IMR-90 (cell line): ENCODE results near the gene PFN1. TPM values are rescaled to one million over a fixed set of nuclear protein-coding genes. Genes with fewer than 3 reads are reported as not detected.

ENCODE experiments used
- ATAC-seq: fragments of 200-7000 bp; cut with Tn5 transposase; 2 replicates; pipeline ENCODE4 v1.9.1; 2020; ENCODE audit warnings: low read depth, mild to moderate bottlenecking, moderate library complexity
- BruUV-seq: library from RNA; stranded (reverse); fragments of 400-500 nt; replicated peaks from 2 replicates; lab custom pipeline; 2021; lab: Mats Ljungman, UMichigan
- CTCF ChIA-PET: fragments of 300-600 bp; formaldehyde crosslinking; extraction: SDS; loops from one replicate; lab custom pipeline; 2021; ENCODE audit warnings: antibody characterized with exemption; lab: Yijun Ruan, JAX
- POLR2A ChIA-PET: fragments of 300-600 bp; sonication (Branson Sonifier 250); formaldehyde crosslinking; loops from one replicate; lab custom pipeline; 2022; ENCODE audit warnings: antibody characterized with exemption; ENCODE audit not compliant: unreplicated experiment; lab: Charles Lee
- DNase-seq: peaks from one replicate; pipeline ENCODE4 v3.0.0; 2013
- H2AFZ ChIP-seq: replicated peaks from 2 replicates; pipeline ENCODE3; 2013; ENCODE audit warnings: low read length, mild to moderate bottlenecking; ENCODE audit not compliant: poor library complexity
- H2AK5ac ChIP-seq: 2 replicates; pipeline ENCODE4 v1.6.1; 2013; ENCODE audit warnings: low read depth, low read length, inconsistent platforms
- H2AK9ac ChIP-seq: replicated peaks from 2 replicates; pipeline ENCODE3; 2013; ENCODE audit warnings: mild to moderate bottlenecking, low read depth, low read length, moderate library complexity; ENCODE audit not compliant: poor library complexity
- H2BK120ac ChIP-seq: 2 replicates; pipeline ENCODE4 v1.6.1; 2013; ENCODE audit warnings: low read depth, low read length, inconsistent platforms
- H2BK15ac ChIP-seq: 3 replicates; pipeline ENCODE4 v1.6.1; 2013; ENCODE audit warnings: low read depth, low read length, inconsistent platforms
- H2BK20ac ChIP-seq: 2 replicates; pipeline ENCODE4 v1.6.1; 2013; ENCODE audit warnings: low read depth, mild to moderate bottlenecking, inconsistent platforms, low read length, moderate library complexity
- H2BK5ac ChIP-seq: 2 replicates; pipeline ENCODE4 v1.6.1; 2013; ENCODE audit warnings: mild to moderate bottlenecking, low read depth, low read length, inconsistent platforms; ENCODE audit not compliant: poor library complexity, severe bottlenecking
- H3K14ac ChIP-seq: replicated peaks from 2 replicates; pipeline ENCODE4 v1.6.1; 2013; ENCODE audit warnings: low read depth, low read length, inconsistent platforms
- H3K18ac ChIP-seq: 2 replicates; pipeline ENCODE4 v1.6.1; 2013; ENCODE audit warnings: low read depth, low read length, control low read depth
- H3K23ac ChIP-seq: 2 replicates; pipeline ENCODE4 v1.6.1; 2013; ENCODE audit warnings: low read depth, low read length, inconsistent platforms
- H3K27ac ChIP-seq: 2 replicates; pipeline ENCODE4 v1.5.1; 2013; ENCODE audit warnings: mild to moderate bottlenecking, control low read depth, low read length; ENCODE audit not compliant: insufficient read depth
- H3K27me3 ChIP-seq: 2 replicates; pipeline ENCODE4 v1.6.1; 2013; ENCODE audit warnings: low read length; ENCODE audit not compliant: control insufficient read depth, insufficient read depth
- H3K36me3 ChIP-seq: 2 replicates; pipeline ENCODE4 v1.6.1; 2013; ENCODE audit warnings: low read length, mixed read lengths; ENCODE audit not compliant: control insufficient read depth, insufficient read depth
- H3K4ac ChIP-seq: 2 replicates; pipeline ENCODE4 v1.6.1; 2013; ENCODE audit warnings: low read depth, low read length, inconsistent platforms
- H3K4me1 ChIP-seq: 2 replicates; pipeline ENCODE4 v1.6.1; 2013; ENCODE audit warnings: low read length, mixed read lengths; ENCODE audit not compliant: control insufficient read depth, insufficient read depth
- H3K4me2 ChIP-seq: 2 replicates; pipeline ENCODE4 v1.6.1; 2013; ENCODE audit warnings: low read depth, mild to moderate bottlenecking, control low read depth, low read length, moderate library complexity
- H3K4me3 ChIP-seq: 2 replicates; pipeline ENCODE4 v1.5.1; 2013; ENCODE audit warnings: low read depth, mild to moderate bottlenecking, control low read depth, low read length, moderate library complexity; ENCODE audit not compliant: insufficient read depth
- H3K56ac ChIP-seq: 2 replicates; pipeline ENCODE4 v1.6.1; 2013; ENCODE audit warnings: low read length, inconsistent platforms; ENCODE audit not compliant: insufficient read depth; ENCODE audit errors: extremely low read depth
- H3K79me1 ChIP-seq, 2 experiments: 2 replicates each; pipeline ENCODE4 v1.6.1; 2013; ENCODE audit warnings: low read length in 2 of 2, inconsistent platforms in 1 of 2, low read depth in 1 of 2
- H3K9ac ChIP-seq: 2 replicates; pipeline ENCODE4 v1.6.1; 2013; ENCODE audit warnings: low read depth, low read length, control low read depth
- H3K9me1 ChIP-seq: 2 replicates; pipeline ENCODE4 v1.6.1; 2013; ENCODE audit warnings: low read length, inconsistent platforms; ENCODE audit not compliant: insufficient read depth
- H3K9me3 ChIP-seq: 2 replicates; pipeline ENCODE4 v1.6.1; 2013; ENCODE audit warnings: low read length; ENCODE audit not compliant: control insufficient read depth, insufficient read depth
- H4K20me1 ChIP-seq: 2 replicates; pipeline ENCODE4 v1.6.1; 2013; ENCODE audit warnings: low read length, inconsistent platforms; ENCODE audit not compliant: insufficient read depth
- H4K5ac ChIP-seq: 2 replicates; pipeline ENCODE4 v1.6.1; 2013; ENCODE audit warnings: mild to moderate bottlenecking, low read depth, low read length, control low read depth
- H4K8ac ChIP-seq, 2 experiments: 2 replicates each; pipeline ENCODE4 v1.6.1; 2013; ENCODE audit warnings: low read depth in 2 of 2, low read length in 2 of 2, control low read depth in 1 of 2, inconsistent platforms in 1 of 2
- H4K91ac ChIP-seq: 2 replicates; pipeline ENCODE4 v1.6.1; 2013; ENCODE audit warnings: low read depth, low read length, inconsistent platforms; ENCODE audit not compliant: insufficient read depth
- CEBPB ChIP-seq: IDR thresholded peaks from 2 replicates; pipeline ENCODE4 v1.6.1; 2012; ENCODE audit warnings: low read depth, low read length, improper control_type of control experiment
- CTCF ChIP-seq: conservative IDR thresholded peaks from 2 replicates; pipeline ENCODE4 v1.5.1; 2012; ENCODE audit warnings: mild to moderate bottlenecking, low read depth, low read length, improper control_type of control experiment
- POLR2A ChIP-seq: IDR thresholded peaks from 2 replicates; pipeline ENCODE4 v1.6.1; 2012; ENCODE audit warnings: mild to moderate bottlenecking, low read depth, low read length
- RAD21 ChIP-seq: IDR thresholded peaks from 2 replicates; pipeline ENCODE4 v1.6.1; 2012; ENCODE audit warnings: low read length, improper control_type of control experiment
- RFX5 ChIP-seq: IDR thresholded peaks from 2 replicates; pipeline ENCODE4 v1.8.0; 2012; ENCODE audit warnings: low read depth, mild to moderate bottlenecking, low read length, moderate library complexity
- SMC3 ChIP-seq: fragments of 150-350 bp; IDR thresholded peaks from 2 replicates; pipeline ENCODE4 v1.6.1; 2016; ENCODE audit warnings: low read depth, mild to moderate bottlenecking, antibody characterized with exemption, low read length, moderate library complexity
- WGBS, 2 experiments: methylation state at CpG; one replicate each; pipeline versions ENCODE4 v1.1.5 to v1.1.7; 2013; ENCODE audit warnings: missing lambda C conversion rate in 2 of 2; ENCODE audit not compliant: insufficient read length in 1 of 2; ENCODE audit errors: extremely low coverage in 2 of 2; 5-methylcytosine and 5-hydroxymethylcytosine counted together
- dilution Hi-C: fragments of 300-500 bp; cut with HindIII; formaldehyde crosslinking; loops from one replicate; pipeline ENCODE4 v1.14.3; 2018; ENCODE audit warnings: low sequenced_read_pairs; ENCODE audit not compliant: unreplicated experiment
- in situ Hi-C: fragments of 300-500 bp; cut with MboI; formaldehyde crosslinking; loops from 3 replicates; pipeline ENCODE4 v1.14.3; 2019; ENCODE audit warnings: low sequenced_read_pairs, inconsistent platforms, mixed read lengths
- intact Hi-C: fragments of 100-400 bp; cut with micrococcal nuclease; formaldehyde crosslinking; loops from 2 replicates; pipeline ENCODE4 v1.10.0; 2022
- polyA plus RNA-seq, 3 experiments: library from polyadenylated mRNA; depleted of rRNA; stranded (reverse); fragments of >200 nt; gene quantifications; 2 replicates each; pipeline ENCODE4 v1.2.3, GENCODE V29; 2012; ENCODE audit warnings: low replicate concordance in 1 of 3
- total RNA-seq: library from RNA; depleted of rRNA; stranded (reverse); fragments of >200 nt; gene quantifications from 2 replicates; pipeline ENCODE4 v1.2.3, GENCODE V29; 2012

PFN1 gene
- total and polyA plus RNA-seq, 2 of the 4 experiments (the other 2 are of a cell fraction): 348 to 1,671 TPM

- no peak overlapping the region for H3K9ac ChIP-seq
- H3K23ac ChIP-seq: no peak overlapping the region
- peaks cover 3% of the 10 kb centered on the region; the same call in 1 of the 2 replicates for H3K4me1 ChIP-seq
- no peak overlapping the region for H3K4me2 ChIP-seq
- peak; percentile 46 for DNase-seq
- H3K9me3 ChIP-seq: no peaks in the 10 kb centered on the region
- POLR2A ChIA-PET: no interaction called here
- peaks cover 15% of the 10 kb centered on the region for H3K9me1 ChIP-seq
- no peak overlapping the region for H3K4ac ChIP-seq
- 0 out of 2 replicates have a peak, but pooled peaks cover 9% of the 10 kb centered on the region for H4K20me1 ChIP-seq
- no peak overlapping the region for H2BK120ac ChIP-seq
- H4K5ac ChIP-seq: no peak overlapping the region
- TF ChIP-seq CTCF (peak; percentile 67), RFX5 (no peak), POLR2A (no peak), CEBPB (peak; percentile 47; the same call in 1 of the 2 replicates), SMC3 (peak; percentile 70), RAD21 (peak; percentile 51)
- H3K56ac ChIP-seq: no peak overlapping the region
- no peak overlapping the region for H2AK5ac ChIP-seq
- no peak overlapping the region for H2BK20ac ChIP-seq
- CTCF ChIA-PET: interaction anchor here (1.8 kb wide), 1 partner anchor 10 kb away, joined by 6 read pairs; no protein-coding TSS in a partner anchor
- no peak overlapping the region for H3K27ac ChIP-seq
- ATAC-seq: peak; percentile 90
- dilution Hi-C loops: no loop called here
- no peak overlapping the region for H3K14ac ChIP-seq
- 48% methylated on average over 3 of the region's 6 CpGs; no CpG with 5 or more reads in 1 of the 2 experiments for WGBS, 2 experiments
- H3K4me3 ChIP-seq: no peak overlapping the region
- peaks cover 6 to 32% of the 10 kb centered on the region in 2 experiments; a peak in 2 of 4 replicates for H3K79me1 ChIP-seq
- no peak overlapping the region for H2AFZ ChIP-seq
- peaks cover 49% of the 10 kb centered on the region for H3K36me3 ChIP-seq
- H3K27me3 ChIP-seq: no peaks in the 10 kb centered on the region
- in situ Hi-C loops: no loop called here
- H3K18ac ChIP-seq: no peak overlapping the region
- peak overlapping the region; percentile 19 for H2AK9ac ChIP-seq
- H2BK5ac ChIP-seq: no peak overlapping the region
- BruUV-seq: no TSS peak
- intact Hi-C loops: loop anchor here (1.0 kb wide), 1 partner anchor 82 kb away; no protein-coding TSS in a partner anchor
- H4K8ac ChIP-seq: no peak overlapping the region
- H4K91ac ChIP-seq: no peak overlapping the region
- no peak overlapping the region for H2BK15ac ChIP-seq
These were observed 32.4 kb upstream of the PFN1 start for GRCh38 chr17:4980644-4981216.
